ENCODE measurements around the gene MORF4L1.

DNA sequence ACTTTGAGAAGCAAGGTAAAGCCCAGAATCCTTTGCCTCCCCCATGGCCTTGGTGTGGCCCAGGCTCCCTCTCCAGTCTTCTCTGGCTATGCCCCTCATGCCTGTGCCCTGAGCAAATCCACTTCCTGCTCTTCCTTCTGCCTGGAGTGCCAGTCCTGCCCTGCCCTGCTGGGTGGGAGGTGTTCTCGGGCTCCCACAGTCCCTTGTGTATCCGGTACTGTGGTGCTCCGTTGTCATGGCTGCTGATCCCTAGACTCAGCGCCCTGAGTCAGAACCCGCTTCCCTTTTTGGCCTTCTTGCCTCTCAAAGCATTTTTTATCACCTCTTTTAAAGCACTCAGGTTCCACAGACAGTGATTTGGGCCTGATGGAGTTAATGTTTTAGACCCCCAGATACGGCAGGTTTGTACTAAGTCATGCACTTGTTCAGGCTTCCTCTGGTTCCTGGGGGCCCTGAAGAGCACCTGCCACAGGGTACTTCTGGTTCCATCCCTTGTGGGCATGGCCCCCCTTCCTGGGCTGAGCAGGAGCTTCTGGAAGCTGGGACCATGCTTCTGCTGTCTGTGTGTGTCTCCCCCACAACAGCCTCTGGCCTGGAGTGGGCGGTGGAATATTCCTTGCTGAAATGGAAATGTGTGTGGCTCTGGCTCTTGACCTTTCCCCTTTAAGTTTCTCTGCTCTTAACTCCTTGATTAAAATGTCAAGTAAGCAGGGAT lies 31.9 kb upstream of the MORF4L1 start:
- TF ChIP-seq, protein P1, sequence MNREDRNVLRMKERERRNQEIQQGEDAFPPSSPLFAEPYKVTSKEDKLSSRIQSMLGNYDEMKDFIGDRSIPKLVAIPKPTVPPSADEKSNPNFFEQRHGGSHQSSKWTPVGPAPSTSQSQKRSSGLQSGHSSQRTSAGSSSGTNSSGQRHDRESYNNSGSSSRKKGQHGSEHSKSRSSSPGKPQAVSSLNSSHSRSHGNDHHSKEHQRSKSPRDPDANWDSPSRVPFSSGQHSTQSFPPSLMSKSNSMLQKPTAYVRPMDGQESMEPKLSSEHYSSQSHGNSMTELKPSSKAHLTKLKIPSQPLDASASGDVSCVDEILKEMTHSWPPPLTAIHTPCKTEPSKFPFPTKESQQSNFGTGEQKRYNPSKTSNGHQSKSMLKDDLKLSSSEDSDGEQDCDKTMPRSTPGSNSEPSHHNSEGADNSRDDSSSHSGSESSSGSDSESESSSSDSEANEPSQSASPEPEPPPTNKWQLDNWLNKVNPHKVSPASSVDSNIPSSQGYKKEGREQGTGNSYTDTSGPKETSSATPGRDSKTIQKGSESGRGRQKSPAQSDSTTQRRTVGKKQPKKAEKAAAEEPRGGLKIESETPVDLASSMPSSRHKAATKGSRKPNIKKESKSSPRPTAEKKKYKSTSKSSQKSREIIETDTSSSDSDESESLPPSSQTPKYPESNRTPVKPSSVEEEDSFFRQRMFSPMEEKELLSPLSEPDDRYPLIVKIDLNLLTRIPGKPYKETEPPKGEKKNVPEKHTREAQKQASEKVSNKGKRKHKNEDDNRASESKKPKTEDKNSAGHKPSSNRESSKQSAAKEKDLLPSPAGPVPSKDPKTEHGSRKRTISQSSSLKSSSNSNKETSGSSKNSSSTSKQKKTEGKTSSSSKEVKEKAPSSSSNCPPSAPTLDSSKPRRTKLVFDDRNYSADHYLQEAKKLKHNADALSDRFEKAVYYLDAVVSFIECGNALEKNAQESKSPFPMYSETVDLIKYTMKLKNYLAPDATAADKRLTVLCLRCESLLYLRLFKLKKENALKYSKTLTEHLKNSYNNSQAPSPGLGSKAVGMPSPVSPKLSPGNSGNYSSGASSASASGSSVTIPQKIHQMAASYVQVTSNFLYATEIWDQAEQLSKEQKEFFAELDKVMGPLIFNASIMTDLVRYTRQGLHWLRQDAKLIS (CRISPR knock-in tag; IDR thresholded peaks at IDR 0.05; ENCODE audit: borderline replicate concordance), result no peak
- TF ChIP-seq ZNF671 (CRISPR knock-in tag; IDR thresholded peaks at IDR 0.05) (no peak), NR3C1 (CRISPR knock-in tag; conservative IDR thresholded peaks at IDR 0.05; ENCODE audit: low read depth) (no peak), FOXK1 (CRISPR knock-in tag; IDR thresholded peaks at IDR 0.05) (no peak), HMGXB4 (CRISPR knock-in tag; IDR thresholded peaks at IDR 0.05) (no peak)
- TF ChIP-seq, protein P2, sequence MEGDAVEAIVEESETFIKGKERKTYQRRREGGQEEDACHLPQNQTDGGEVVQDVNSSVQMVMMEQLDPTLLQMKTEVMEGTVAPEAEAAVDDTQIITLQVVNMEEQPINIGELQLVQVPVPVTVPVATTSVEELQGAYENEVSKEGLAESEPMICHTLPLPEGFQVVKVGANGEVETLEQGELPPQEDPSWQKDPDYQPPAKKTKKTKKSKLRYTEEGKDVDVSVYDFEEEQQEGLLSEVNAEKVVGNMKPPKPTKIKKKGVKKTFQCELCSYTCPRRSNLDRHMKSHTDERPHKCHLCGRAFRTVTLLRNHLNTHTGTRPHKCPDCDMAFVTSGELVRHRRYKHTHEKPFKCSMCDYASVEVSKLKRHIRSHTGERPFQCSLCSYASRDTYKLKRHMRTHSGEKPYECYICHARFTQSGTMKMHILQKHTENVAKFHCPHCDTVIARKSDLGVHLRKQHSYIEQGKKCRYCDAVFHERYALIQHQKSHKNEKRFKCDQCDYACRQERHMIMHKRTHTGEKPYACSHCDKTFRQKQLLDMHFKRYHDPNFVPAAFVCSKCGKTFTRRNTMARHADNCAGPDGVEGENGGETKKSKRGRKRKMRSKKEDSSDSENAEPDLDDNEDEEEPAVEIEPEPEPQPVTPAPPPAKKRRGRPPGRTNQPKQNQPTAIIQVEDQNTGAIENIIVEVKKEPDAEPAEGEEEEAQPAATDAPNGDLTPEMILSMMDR (IDR thresholded peaks at IDR 0.05), result no peak
